Erythroblast (primary cell): ENCODE data around the gene TGFBR3L.
"Not testable (repeated sequence)": the region's sequence is repeated elsewhere in the genome, so short reads cannot be mapped to it uniquely, and the experiment has no call there.

Source experiments
- DNase-seq, 2 experiments: peaks; one replicate each; lab custom pipeline; 2025; lab: John Stamatoyannopoulos, UW
- GATA1 ChIP-seq: IDR thresholded peaks from 2 replicates; pipeline ENCODE4 v1.6.1; 2011; ENCODE audit warnings: low read depth, mild to moderate bottlenecking, control low read depth, low read length, moderate library complexity
- POLR2A ChIP-seq: IDR thresholded peaks from 2 replicates; pipeline ENCODE4 v1.6.1; 2011; ENCODE audit warnings: mild to moderate bottlenecking, low read length

Gene TGFBR3L

DNA sequence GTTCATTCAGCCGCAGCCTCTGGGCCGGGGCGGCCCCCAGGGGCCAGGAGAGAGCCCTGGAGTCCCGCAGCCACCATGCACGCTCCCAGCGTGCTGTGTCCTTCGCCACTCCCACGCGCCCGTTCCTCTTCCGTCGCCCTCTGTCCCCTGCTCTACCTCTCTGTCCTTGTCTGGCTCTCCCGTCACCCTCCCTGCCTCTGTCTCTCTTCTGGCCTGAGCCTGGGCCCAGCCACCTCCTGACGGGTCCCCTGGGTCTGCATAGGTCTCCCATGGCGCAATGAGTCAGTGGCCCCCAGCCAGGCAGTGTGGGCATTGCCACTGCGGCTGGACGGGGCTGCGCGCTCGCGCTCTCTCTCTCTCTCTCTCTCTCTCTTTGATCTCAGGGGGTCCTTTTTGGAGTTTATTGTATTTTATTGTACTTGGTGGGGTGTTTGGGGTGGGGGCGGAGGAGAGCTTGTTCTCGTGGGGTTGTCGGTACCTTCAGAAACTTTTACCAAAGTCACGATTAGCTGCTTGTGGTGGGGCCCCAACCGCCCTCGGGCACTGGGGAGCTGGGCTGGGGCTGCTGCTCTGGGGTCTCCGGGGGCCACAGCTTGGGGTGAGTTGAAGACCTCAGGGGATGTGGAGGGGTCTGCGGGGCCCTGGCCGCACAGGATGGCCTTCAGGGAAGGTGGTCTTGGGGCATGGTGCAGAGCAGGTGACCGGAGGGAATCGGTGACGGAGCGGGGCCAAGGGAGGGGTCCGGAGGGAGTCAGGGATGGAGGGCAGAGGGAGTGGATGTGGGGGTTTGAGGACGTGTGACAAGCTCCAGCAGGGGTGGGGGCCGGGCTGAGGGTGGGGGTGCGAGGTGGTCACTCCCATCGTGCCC, 1.7 kb upstream of the TGFBR3L start:
- DNase-seq = no peak
- no peak for TF ChIP-seq GATA1
- no peak for TF ChIP-seq POLR2A

DNA sequence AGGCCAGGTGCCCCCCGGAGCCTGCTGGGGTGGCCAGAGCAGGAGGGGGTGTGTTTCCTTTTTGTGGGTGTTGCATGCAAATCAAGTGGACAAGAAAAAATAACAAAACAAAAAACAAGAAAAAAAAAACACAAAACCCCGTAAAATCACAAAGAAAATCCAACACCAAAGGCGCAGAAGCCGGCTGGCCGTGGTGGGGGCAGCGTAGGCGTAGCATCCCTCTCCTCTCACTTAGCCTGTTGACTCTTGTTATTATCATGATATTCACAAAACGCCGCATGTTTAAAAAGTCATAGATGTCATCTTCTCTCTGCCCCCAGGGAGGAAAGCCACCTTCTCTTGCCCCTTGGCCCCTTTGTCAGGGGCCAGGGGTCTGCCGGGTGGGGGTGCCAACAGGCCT, 978 bp upstream of the TGFBR3L start:
- TF ChIP-seq GATA1 (no peak), POLR2A (no peak)
- no peak for DNase-seq

DNA sequence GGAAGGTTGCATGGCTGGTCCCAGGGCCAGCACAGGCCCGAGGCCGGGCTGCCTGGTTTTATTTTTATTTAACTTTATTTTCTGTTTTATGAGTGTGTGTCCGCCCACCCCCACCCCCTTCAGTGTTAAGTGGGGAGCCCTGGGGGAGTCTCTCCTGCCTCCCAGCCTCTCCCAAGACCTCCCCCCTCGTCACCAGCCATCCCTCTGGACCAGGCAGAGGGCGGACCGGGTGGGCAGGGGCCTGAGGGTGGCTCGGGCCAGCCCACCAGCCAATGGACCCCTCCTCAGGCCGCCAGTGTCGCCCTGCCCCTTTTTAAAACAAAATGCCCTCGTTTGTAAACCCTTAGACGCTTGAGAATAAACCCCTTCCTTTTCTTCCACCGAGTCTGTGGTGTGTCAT, 531 bp upstream of the TGFBR3L start:
- no peak for DNase-seq
- no peak for TF ChIP-seq POLR2A
- no peak for TF ChIP-seq GATA1

DNA sequence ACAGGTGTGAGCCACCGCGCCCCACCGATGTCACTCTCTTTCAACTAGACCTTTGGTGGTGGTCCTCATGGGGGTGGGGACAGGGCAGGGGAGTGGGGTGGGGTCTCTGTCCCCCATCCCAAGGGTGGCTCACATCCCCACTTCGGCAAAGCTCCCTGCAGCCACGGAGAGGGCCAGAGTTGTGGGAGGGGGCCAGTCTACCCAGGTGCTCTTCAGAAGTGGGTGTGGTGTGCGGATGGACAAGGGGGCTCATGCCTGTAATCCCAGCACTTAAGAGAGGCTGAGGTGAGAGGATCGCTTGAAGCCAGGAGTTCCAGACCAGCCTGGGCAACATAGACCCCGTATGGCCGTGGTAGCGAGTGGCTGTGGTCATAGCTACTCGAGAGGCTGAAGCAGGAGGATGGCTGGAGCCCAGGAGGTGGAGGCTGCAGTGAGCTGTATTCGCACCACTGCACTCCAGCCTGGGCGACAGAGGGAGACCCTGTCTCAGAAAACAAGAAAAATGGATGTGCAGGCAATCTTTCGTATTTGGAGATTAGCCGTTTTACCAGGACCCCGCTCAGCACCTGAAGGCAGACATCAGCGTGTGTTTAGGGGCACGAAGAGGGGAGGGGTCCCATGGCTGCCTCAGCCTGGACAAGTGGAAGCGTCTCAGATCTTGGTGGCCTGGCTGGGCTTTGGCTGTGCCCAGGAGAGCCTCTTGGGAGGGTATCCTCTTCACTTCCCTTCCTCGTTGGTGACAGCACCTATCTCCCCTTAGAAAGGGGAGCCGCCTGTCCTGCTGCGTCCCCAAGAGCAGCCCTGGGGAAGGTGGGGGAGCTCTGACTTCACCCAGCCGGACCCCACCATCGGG, 846 bp downstream of the TGFBR3L start:
- TF ChIP-seq GATA1 = no peak
- no peak for TF ChIP-seq POLR2A
- no peak for DNase-seq

DNA sequence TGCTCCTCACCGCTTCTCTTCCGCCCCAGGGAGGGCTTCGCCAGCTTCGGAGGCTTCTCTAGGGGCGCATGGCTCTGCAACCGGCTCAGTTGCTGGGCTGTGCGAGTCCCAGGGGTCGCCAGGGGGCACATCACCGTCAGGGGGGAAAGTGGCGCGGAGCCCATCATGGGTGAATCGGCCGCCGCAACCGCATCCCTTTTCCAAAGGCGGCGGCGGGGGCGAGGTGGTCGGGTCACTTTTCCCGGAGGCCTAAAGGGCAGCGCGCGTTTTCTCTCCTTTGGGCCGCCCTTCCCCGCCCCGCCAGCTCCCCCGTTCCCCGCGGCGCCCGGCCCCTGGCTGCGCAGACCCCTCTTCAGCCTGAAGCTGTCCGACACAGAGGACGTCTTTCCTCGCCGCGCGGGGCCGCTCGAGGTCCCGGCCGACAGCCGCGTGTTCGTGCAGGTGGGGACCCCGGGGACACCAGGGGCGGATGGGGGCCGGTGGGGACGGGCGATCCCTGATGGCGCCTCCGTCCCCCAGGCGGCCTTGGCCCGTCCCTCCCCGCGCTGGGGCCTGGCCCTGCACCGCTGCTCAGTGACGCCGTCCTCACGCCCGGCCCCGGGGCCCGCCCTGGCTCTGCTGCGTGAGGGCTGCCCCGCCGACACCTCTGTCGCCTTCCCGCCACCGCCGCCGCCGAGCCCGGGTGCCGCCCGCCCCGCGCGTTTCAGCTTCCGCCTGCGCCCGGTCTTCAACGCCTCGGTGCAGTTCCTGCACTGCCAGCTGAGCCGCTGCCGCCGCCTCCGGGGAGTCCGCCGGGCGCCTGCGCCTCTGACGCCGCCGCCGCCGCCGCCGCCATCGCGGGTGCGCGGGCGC, 1.7 kb downstream of the TGFBR3L start:
- no peak for TF ChIP-seq GATA1
- TF ChIP-seq POLR2A = no peak
- peak; percentile 80 to 83 for DNase-seq

DNA sequence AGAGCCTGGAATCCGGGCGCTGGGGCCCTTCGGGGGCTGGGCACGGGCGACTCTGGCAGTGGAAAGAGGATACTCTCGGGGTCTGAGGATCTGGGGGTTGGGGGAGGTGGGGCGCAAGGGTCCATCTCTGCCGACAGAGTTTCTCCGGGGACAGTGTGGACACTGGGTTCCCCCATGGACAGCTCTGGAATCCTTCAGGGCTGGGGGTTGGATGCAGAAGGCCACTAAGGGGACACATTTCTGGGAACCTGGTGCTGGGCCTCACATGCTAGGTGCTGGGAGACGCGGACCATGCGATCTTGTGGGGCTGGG, 2.3 kb downstream of the TGFBR3L start:
- no peak for TF ChIP-seq POLR2A
- no peak for TF ChIP-seq GATA1
- peak in 1 of 2 experiments; percentile 62 for DNase-seq

DNA sequence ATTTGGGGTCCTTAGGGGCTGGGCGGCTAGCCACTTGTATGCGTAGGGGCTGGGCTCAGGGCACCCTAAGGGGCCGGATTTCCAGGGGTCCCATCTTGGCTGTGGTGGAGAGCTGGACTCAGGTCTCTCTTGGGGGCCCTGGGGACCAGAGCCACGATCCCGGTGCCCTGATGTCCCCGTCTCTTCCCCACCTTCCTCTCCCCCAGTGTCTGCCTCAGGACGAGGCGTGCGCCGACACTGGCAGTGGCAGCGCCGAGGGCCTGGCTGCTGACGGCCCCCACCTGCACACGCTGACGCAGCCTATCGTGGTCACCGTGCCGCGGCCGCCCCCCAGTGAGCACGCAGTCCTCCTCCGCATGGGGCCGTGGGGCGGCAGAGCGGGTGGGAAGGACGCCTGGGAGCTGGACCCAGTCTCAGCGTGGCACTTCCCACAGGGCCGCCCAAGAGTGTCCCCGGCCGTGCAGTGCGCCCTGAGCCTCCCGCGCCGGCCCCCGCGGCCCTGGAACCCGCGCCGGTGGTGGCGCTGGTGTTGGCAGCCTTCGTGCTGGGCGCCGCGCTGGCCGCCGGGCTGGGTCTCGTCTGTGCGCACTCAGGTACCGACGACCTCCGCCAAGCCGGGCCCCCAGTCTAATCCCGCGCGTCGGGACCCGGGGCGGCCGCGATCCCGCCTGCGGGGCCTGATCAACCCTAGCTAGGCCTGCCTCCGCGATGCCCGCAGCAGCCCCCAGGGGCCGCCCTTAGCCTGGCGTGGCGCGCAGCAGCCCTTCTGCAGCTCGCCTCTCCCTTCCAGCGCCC, 2.8 kb downstream of the TGFBR3L start:
- DNase-seq = peak; percentile 89 to 90

DNA sequence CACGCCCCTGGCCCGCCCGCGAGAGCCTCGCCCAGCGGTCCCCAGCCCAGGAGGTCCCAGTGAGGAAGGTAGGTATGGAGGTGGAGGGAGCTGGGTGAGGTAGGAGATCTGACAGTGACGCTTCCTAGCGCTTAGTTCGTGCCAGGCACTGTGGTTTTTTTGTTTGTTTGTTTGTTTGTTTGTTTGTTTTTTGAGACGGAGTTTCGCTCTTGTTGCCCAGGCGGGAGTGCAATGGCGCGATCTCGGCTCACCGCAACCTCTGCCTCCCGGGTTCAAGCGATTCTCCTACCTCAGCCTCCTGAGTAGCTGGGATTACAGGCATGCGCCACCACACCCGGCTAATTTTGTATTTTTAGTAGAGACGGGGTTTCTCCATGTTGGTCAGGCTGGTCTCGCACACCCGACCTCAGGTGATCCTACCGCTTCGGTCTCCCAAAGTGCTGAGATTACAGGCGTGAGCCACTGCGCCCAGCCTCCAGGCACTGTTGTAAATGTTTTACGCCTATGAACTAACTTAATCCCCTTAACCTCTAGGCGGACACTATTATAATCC, 3.5 kb downstream of the TGFBR3L start:
- not testable (repeated sequence) for DNase-seq

More for the DNA sequence above, 2.8 kb downstream of the TGFBR3L start:
- no peak for TF ChIP-seq GATA1
- peak; percentile 43 for TF ChIP-seq POLR2A

DNA sequence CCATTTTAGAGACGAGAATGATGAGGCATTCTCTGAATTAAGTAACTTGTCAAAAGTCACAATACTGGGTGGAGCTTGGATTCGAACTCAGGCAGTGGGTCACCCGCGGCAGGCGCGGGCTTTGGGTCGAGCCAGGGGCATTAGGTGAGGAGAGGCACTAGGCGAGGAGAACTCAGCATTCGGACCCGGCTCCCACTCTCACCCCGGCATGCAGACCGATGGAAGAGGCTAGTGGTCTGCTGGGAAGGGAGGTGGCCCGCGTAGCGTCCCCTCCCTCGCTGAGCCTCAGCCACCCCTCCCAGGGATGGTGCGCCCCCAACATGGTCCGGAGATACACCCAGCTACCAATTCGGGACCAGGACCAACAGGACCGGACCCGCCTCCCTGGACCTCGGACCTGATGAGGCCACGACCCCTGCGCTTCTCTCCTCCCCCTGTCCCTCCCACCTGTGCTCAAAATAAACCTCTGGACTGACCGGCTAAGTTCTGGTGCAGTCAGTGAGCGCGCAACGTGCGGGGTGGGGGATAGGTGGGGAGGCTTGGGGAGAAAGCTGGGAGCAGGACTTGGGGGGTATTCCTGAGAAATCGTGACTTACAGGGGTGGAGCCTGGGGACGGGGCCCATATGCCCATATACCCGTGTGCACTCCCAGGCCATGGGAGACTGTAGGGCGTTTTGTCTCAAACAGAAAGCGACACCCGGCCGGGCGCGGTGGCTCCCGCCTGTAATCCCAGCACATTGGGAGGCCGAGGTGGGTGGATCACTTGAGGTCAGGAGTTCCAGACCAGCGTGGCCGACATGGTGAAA, 4.2 kb downstream of the TGFBR3L start:
- no peak for DNase-seq
- TF ChIP-seq POLR2A (no peak), GATA1 (no peak)

DNA sequence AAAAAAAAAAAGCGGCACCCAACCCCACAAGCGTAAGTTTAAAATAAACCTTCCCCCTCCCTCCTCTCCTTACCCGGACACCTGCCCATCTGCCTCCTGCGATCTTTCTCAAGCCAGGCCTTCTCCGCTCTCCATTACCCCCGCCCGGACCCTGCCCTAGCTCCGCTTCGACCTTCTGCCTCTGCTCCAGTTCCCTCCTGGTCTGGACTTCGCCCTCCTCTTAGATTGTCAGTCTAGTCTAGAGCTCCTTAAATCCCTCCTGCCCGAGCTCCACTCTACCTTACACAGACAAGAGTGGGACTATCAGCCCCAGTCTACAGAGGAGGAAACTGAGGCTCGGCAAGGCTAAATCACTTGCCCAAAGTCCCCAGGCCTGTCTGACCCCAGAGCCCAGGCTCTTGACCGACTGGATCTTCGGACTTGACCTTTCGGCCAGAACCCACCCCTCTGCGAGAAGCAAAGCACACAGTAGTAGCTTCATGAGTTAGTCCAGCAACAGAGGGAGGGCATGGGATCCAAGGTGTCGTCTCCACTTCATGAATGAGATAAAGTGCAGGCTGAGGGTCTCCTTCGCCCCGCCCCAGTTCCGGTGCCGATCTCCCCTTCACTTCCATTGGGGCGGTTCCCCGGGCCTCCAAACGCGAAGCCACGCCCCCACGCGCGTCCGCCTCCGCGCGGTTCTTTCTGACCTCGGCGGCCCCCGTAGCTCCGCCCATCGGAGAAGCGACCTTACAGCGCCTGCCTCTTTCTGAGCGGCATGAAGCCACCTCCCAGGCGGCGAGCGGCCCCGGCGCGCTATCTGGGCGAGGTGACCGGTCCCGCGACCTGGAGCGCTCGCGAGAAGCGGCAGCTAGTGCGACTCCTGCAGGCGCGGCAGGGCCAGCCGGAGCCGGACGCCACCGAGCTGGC, 5.2 kb downstream of the TGFBR3L start, which contains the start of gene SNAPC2:
Gene SNAPC2 (plus strand): TSS at position 729 of the 909 bp plus-strand sequence. CDS start 29 bp downstream, at position 758.
- no peak for TF ChIP-seq GATA1
- TF ChIP-seq POLR2A = no peak
- DNase-seq = peak; percentile 98 to 99
